Gastroesophageal sphincter (tissue), 3 donors: ENCODE results near the gene TIMM13.

Experiments used
- POLR2A ChIP-seq, 2 donors: fragments of 450-650 bp; IDR thresholded peaks; one replicate each; pipeline ENCODE4 v1.6.1; 2017; ENCODE audit warnings: antibody characterized with exemption in 2 of 2, mild to moderate bottlenecking in 2 of 2, moderate library complexity in 1 of 2
- TF ChIP-seq, protein P1 (sequence below), 4 experiments: fragments of 200-600 bp in 2 of 4; fragments of 450-650 bp in 2 of 4; sonication (generic) in 1 of 4; IDR thresholded peaks; one replicate each; pipeline ENCODE4 v1.5.1; 2017 to 2019; ENCODE audit warnings: antibody characterized with exemption in 4 of 4, mild to moderate bottlenecking in 2 of 4, moderate library complexity in 2 of 4

DNA sequence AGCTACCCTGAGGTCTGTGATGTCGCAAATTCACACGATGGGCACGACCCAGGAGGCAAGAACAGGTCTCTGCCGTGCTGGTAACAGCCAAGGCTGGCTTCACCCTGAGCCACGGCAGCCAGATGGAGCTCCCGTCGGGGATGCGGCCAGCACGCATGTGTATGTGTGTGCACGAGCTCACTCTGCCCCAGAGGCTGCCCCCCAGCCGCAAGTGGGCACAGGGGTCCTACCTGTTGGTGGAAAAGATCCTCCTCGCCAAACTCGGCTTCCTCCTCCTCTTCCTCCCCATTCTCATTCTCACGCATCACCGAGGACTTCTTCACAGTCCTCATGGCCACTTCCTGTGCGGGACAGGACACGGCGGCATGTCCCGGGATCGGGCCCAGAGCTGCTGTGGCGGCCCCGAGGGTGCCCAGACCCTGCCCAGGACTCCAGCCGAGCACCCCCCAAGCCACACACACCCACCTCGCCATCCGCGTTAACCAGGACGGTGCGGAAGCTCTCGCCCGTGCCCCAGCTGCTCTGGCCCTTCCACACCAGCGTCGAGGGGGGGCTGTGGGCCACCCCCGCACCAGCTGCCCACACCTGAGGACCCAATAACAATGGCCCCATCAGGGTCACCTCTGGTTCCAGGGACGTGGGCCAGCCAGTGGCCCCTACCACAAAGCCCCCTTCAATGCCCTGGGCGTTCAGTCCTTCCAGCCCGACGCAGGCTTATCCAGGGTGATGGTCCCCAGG, 4.1 kb upstream of the TIMM13 start:
- TF ChIP-seq, protein P1, sequence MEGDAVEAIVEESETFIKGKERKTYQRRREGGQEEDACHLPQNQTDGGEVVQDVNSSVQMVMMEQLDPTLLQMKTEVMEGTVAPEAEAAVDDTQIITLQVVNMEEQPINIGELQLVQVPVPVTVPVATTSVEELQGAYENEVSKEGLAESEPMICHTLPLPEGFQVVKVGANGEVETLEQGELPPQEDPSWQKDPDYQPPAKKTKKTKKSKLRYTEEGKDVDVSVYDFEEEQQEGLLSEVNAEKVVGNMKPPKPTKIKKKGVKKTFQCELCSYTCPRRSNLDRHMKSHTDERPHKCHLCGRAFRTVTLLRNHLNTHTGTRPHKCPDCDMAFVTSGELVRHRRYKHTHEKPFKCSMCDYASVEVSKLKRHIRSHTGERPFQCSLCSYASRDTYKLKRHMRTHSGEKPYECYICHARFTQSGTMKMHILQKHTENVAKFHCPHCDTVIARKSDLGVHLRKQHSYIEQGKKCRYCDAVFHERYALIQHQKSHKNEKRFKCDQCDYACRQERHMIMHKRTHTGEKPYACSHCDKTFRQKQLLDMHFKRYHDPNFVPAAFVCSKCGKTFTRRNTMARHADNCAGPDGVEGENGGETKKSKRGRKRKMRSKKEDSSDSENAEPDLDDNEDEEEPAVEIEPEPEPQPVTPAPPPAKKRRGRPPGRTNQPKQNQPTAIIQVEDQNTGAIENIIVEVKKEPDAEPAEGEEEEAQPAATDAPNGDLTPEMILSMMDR (IDR thresholded peaks at IDR 0.05) = no peak
- TF ChIP-seq POLR2A (IDR thresholded peaks at IDR 0.05) = no peak
